ENCODE measurements around the gene MAP3K19.
A peak's percentile ranks its signal among the peaks of the same experiment; 100 is the strongest.
"Not testable (repeated sequence)": the region's sequence is repeated elsewhere in the genome, so short reads cannot be mapped to it uniquely, and the experiment has no call there.

MAP3K19 gene

DNA sequence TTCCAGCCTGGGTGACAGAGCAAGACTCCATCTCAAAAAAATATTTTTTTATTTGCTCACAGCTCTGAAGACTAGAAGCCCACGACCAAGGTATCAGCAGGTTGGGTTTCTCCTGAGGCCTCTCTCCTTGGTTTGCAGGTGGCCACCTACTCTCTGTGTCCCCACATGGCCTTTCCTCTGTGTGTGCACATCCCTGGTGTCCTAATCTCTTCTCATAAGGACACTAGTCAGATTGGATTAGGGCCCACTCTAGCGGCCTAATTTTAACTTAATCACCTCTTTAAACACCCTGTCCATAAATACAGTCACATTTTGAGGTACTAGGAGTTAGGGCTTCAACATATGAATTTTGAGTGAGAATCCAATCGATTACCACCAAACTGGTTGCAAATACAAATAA lies 2.9 kb upstream of the MAP3K19 start:
- DNase-seq: no peak

- DNase-seq: no peak
These were observed 875 bp upstream of the MAP3K19 start for GRCh38 chr2:135048122-135048521.

GRCh38 chr2:135043345-135043744 lies 3.9 kb downstream of the MAP3K19 start:
- DNase-seq: peak; percentile 56

- no peak for DNase-seq
These were observed 9.4 kb downstream of the MAP3K19 start for GRCh38 chr2:135037831-135038230.

- DNase-seq: not testable (repeated sequence)
These were observed 14.0 kb downstream of the MAP3K19 start for GRCh38 chr2:135033216-135033615.

DNA sequence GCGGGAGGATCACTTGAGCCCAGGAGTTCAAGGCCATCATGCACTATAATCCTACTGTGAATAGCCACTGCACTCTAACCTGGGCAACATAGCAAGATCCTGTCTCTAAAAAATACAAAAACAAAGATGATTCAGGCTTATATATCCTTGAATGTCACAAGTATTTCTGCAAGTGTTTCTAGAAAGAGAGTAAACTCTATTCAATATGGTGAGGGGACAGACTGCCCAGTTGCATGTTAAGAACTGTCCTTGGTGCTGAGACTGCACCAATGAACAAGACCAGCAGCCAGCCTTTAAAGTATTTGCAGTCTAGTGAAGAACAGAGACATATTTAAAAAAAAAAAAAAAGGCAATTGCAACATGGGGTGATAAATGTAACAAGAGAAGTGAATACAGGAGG lies 16.4 kb downstream of the MAP3K19 start:
- DNase-seq: no peak

GRCh38 chr2:135029481-135030134 lies 17.6 kb downstream of the MAP3K19 start:
- DNase-seq: no peak

DNA sequence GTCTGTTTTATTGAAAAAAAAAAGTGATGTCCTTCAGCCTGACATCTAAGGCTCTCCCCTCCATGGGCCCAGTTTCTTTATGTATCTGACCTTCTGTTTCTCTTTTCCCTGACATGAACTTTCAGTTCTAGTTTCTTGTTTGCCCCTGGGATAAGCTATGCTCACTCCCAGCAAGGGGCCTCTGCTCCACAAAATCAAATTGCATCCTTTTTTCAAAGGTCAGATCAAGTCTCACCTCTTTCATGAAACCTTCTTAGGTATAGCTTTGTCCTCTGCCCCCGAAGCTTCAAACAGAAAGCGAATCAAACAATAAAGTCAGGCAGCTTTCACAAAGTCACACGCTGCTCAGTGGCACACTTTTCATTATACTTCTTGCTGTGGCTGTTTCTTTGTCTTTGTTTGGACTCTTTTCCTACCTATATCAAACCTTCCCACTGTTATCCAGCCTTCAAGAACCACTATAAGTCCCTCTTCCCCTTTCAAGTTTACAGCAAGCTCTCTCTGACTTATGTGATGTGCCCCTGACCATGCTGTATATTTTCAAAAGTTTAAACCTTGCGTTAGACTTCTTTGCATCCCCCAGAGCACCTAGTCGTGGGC lies 23.3 kb downstream of the MAP3K19 start:
- DNase-seq: no peak

- DNase-seq: peak; percentile 4
These were observed 24.0 kb downstream of the MAP3K19 start for GRCh38 chr2:135022952-135023880.

- DNase-seq: no peak
These were observed 25.6 kb downstream of the MAP3K19 start for GRCh38 chr2:135021618-135022017.

DNA sequence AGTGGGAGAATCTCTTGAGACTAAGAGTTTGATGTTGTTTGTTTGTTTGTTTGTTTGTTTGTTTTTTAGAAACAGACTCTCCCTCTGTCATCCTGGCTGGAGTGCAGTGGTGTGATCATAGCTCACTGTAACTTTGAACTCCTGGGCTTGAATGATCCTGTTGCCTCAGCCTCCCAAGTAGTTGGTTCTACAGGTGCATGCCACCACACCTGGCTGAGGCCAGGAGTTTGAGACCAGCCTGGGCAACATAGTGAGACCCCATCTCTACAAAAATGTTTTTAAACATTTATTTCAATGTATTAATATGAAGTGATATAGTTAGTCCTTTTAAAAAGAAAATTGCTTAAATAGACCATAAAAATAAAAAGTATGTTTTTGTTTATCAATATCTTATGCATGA lies 35.6 kb downstream of the MAP3K19 start:
- no peak for DNase-seq

DNA sequence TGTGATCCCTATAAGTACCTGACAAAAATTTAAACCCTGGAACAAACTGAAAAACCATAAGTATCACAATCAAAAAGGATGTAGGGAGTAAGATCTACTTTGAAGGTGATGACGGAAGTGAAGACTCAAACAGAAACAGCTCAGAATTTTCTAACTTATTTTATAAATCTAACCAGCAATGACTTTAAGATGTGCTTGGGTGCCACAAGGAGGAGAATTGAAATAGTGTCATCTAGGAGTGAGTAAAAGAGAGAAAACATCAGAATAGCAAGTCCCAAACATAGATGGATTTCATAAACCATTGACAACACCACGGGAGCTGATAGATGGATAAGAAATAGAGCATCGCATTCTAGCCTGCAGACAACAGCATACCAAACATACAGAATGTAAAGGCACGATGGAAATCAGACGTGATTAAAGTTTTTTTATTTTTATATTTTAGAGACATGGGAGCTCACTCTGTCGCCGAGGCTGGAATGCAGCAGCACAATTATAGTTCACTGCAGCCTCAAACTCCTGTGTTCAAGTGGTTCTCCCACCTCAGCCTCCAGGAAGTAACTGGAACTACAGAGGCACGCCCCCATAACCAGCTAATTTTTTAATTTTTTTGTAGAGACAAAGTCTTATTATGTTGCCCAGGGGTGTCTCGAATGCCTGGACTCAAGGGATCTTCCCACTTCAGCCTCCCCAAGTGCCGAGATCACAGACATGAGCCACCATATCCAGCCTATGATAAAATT lies 36.9 kb downstream of the MAP3K19 start:
- no peak for DNase-seq

GRCh38 chr2:135009339-135009738 lies 37.9 kb downstream of the MAP3K19 start:
- DNase-seq: no peak

DNA sequence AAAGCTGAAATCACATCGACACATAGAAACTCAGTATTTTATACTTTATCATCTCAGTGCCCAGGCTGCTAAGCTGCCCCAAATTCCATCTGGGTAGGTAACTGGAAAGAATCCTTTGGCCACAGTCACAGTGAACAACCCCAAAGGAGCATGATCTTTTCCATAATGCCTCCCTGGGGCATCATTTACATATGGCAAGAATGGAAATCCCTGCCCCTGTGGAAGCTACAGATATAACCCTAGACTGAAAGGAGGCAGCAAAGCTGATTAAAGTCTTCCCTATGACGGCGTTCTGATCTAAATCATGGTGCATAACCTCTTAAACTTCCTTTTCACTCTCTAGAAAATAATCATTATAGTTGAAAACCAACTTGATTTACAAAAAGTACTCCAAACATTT lies 41.5 kb downstream of the MAP3K19 start:
- no peak for DNase-seq

- DNase-seq: peak; percentile 82
These were observed 43.1 kb downstream of the MAP3K19 start for GRCh38 chr2:135004005-135004746.

- DNase-seq: no peak
These were observed 44.4 kb downstream of the MAP3K19 start for GRCh38 chr2:135002836-135003235.

GRCh38 chr2:134999521-134999920 lies 47.7 kb downstream of the MAP3K19 start:
- DNase-seq: no peak

- DNase-seq: no peak
These were observed 58.1 kb downstream of the MAP3K19 start for GRCh38 chr2:134988994-134989605.

DNA sequence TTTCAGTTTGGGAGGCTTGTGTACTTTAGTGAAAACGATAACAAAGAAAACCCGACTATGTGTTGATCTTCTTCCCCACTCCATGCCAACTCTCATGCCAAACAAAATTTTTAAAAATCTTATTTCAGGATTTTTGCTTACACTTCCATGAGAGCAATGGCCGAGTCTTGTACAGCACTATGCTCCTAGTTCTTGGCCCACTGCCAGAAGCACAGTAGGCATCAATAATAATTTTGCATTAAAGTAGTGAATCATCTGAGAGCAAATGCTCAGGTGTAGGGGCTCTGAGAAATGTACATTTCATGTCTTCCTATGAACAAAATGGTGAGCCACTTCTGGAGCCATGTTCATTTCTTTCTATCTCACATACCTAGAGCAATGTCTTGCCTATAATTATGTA lies 62.2 kb downstream of the MAP3K19 start:
- no peak for DNase-seq

DNA sequence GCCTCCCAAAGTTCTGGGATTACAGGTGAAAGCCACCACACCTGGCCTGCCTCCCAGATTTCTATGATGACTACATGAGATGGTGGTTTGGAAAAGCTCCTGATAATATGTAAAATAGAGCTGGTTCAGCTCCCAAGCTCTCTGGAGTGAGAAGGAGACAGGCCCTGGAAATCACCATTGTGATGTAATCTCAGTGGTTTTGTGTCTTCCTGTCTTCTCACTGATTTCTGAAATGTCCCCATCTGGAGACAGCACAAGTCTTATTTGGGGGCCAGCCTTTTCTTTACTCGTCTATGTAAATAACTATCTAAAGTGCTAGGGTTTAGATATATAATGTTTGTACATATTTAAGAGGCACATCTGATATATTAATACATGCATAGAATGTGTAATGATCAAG lies 64.6 kb downstream of the MAP3K19 start:
- no peak for DNase-seq

- DNase-seq: no peak
These were observed 66.6 kb downstream of the MAP3K19 start for GRCh38 chr2:134980639-134981038.

DNA sequence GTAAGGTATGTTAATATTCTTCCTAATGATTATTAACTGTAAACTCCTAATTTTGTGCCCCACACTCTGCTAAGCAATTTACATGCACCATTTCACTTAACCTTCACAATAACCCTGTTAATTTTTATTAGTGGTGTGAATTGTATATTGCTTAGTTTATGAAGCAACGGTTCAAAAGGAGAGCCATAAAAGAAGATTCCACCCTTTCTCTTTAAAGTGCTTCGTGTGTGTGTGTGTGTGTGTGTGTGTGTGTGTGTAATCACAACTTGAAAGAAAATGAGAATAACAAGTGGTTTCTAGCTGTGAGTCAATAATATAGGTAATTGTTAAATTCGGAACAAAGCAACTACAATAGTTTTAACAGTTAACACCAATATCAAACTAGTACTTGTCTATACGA lies 68.0 kb downstream of the MAP3K19 start:
- no peak for DNase-seq

All from stimulated activated CD4-positive, alpha-beta T cell treated with anti-CD3 and anti-CD28 coated beads, Interleukin-15, amount 100 ng/mL, for 24 hours (primary cell).